Stimulated activated CD8-positive, alpha-beta memory T cell treated with anti-CD3 and anti-CD28 coated beads, Interleukin-15, amount 100 ng/mL, for 48 hours (primary cell): ENCODE results near the gene SOX12.
A peak's percentile ranks its signal among the peaks of the same experiment; 100 is the strongest.
"Not testable (repeated sequence)": the region's sequence is repeated elsewhere in the genome, so short reads cannot be mapped to it uniquely, and the experiment has no call there.

Experiments
- DNase-seq, 2 donors: peaks; one replicate each; pipeline ENCODE4 v3.0.0-alpha.2; 2020; ENCODE audit warnings: low read depth in 2 of 2

Gene SOX12

DNA sequence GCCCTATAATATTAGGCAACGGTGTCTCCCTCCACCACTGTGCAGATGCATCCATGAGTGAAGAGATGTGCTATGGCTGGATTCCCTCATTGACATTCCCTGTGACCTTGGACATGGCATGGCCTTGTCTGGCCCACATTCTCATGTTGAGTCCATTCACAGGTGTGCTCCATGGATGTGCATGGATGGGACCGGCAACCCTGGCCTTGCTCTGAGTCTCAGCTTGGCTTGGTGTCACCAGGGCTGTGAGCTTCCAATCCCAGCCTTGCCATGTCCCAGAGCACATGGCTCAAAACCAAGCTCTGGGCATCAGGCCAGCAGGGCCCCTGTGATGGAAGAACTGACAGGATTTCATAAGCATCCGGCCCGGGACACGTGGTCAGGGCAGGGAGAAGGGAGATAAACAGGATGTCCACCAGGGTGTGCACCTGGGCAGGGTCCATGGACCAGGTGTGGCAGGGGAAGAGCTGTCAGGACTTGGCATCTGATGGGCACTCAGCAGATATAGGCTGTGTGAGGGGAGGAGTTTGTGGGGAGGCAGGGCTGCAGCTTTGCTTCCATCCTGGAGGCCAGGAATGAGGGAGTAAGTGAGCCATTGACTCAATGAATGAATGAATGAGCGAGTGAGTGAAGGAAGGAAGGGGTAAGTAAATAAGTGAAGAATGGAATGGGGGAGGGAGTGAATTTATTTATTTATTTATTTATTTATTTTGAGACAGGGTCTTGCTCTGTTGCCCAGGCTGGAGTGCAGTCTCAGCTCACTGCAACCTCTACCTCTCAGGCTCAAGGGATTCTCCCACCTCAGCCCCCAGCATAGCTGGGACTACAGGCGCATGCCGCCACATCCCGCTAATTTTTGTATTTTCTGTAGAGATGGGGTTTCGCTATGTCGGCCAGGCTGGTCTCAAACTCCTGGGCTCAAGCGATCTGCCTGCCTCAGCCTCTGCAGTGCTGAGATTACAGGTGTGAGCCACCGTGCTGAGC, 37.2 kb downstream of the SOX12 start:
- DNase-seq: peak in 1 of 2 donors; percentile 38

DNA sequence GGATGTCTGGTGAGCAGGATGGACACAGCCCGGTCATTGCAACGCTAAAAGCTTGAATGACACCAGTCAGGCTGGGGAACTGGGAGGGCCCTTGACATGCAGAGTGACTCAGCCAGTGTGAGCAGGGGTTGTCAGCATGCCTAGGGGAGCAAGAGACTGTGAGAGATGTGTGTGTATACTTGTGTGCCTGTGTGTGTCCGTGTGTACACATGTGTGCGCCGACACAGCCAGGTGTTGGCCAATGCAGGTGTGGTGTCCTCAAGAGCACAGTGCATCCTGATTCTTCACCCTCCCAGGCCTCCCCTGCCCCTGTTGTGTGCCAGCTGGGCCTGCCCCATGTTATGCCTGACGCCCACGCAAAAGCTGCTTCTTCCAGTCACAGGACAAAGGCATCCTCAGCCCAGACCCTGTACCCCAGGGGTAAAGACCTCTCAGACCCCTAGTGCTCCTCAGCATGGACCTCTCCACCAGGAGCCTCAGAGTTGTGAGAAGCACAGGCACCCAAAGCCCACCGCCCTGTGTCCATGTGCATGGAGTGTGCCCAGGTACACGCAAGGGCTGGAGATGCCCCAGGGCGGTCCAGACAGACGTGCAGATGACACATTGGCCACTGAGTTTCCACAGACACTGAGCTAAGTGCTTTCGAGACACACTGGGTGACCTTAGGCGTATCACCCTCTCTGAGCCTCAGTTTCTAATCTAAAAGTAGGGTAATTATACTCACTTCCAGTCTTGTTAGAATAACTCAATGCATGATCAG, 38.1 kb downstream of the SOX12 start:
- no peak for DNase-seq

DNA sequence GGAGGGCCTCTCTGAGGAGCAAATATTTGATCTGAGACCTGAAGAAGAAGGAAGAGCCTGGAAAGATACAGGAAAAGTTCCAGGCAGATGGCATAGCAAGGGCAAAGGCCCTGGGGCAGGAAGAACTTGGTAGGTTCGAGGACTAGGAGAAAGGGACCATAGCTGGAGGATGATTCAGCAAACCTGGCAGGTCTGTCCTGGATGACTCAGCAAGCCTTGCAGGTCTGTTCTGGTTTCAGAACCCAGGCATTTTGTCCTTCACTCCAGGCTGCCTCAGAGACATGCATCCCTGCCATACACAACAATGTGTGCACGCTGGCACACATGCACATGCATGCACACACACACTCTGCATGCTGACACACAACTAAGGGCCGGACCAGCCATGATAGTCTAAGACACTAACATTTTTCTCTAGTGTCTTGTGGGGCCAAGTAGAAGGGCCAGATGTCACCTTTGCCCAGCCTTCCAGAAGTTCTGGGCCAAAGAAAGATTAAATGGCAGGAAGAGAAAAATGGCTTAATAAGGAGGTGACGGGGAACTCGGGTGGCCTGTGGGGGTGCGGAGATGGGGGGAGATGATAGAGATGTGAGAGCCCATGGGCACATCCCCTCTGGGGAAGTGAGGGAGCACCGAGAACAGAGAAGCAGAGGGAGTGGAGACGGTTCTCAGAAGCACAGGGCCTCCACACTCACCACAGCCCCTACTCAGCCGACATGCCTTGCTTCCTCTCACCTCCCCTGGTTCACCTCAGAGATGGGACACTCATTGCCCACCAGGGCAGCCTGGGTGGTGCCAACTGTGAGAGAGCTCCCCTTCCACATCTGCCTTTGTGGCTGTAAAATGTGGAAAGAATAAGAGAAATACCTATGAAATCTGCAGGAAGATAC, 39.8 kb downstream of the SOX12 start:
- DNase-seq: no peak

DNA sequence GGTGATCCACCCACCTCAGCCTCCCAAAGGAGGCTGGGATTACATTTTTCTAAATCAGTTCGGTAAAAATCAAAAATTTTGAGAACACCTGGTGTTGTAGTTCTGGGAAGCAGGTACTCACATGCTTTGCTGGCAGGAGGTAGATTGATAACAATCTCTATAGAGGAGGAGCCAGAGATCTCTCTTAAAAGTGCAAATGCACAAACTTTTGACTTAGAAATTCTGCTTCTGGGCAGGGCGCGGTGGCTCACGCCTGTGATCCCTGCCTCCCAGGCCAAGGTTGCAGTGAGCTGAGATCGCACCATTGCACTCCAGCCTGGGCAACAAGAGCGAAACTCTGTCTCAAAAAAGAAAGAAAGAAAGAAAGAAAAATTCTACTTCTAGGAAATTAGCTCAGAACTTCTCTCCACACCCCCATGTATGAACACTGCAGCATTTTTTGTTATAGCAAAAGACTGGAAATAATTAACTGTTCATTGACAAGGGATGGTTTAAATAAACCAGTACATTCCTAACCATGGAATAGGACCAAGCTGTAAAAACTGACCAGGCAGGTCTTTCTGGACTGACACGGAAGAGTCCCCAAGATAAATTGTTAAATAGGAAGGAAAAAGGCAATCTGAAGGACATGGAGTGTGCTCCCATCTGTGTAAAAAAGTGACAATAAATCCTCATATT, 40.8 kb downstream of the SOX12 start:
- no peak for DNase-seq

DNA sequence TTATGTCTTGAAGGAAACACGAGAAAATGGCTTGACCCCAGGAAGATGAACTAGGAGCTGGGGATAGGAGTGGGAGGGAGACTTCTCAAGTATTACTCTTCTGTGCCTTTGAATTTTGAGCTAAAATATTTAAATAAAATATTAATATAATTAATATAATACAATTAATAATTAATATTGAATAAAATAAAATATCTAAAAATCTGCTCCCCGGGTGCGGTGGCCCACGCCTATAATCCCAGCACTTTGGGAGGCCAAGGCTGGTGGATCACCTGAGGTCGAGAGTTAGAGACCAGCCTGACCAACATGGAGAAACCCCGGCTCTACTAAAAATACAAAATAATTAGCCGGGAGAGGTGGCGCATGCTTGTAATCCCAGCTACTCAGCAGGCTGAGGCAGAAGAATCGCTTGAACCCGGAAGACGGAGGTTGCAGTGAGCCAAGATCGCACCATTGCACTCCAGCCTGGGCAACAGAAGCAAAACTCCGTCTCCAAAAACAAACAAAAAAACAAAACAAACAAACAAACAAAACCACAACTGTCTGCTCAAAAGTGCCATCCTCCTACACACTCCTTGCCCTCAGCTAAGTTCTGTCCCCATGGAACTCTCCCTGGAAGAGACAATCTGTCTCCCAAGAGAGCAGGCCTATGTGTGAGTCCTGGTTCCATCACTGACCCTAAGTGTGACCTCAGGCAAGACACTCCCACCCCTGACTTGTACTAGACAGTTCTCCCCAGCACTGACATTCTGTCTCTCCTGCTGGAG, 41.5 kb downstream of the SOX12 start:
- DNase-seq: no peak

DNA sequence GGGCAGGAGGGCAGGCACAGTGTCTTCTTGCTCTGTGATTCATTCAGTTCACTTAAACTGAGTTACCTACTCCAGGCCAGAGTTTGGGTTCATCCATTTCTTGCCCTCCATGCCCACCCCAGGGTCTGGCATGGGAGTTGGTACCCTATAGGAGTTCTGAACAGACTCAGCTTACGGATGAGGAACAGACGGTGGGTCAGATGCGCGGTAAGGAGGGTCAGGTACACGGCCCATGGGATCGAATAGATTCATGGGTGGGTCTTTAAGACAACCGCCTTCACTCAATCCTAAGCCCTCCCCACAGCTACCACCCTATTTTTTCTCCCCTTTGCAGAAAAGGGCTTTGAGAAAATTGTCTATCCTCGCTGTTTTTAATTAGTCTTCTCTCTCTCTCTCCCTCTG, 42.1 kb downstream of the SOX12 start:
- DNase-seq: no peak

DNA sequence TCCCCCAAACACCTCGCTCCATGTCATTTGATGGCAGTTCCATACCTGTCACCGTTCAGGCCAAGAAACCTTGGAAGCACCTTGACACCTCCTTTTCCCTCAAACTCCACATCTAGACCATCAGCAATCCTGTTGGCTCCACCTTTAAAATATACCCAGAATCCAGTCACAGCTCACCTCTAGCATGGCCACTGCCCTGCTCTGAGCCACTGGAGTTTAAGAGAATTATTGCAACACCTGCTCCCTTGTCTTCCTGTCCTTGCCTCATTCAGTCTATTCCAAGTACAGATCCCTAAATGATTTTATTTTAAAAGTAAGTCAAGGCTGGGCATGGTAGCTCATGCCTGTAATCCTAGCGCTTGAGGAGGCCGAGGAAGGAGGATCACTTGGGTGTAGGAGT, 43.6 kb downstream of the SOX12 start:
- DNase-seq: no peak

DNA sequence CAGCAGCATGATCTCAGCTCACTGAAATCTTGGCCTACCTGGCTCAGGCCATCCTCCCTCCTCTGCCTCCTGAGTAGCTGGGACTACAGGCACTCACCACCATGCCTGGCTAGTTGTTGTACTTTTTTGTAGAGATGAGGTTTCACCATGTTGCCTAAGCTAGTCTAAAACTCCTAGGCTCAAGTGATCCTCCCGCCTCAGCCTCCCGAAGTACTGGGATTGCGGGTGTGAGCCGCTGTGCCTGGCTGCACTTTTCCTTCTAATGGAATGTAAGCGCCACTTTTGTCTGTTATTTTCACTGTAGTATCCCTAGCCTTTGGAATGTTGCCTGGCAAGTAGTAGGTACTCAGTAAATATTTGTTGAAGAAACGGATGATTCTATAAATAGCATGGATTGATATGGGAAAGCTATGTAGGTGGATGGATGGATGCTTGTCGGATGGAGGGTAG, 44.8 kb downstream of the SOX12 start:
- DNase-seq: no peak

DNA sequence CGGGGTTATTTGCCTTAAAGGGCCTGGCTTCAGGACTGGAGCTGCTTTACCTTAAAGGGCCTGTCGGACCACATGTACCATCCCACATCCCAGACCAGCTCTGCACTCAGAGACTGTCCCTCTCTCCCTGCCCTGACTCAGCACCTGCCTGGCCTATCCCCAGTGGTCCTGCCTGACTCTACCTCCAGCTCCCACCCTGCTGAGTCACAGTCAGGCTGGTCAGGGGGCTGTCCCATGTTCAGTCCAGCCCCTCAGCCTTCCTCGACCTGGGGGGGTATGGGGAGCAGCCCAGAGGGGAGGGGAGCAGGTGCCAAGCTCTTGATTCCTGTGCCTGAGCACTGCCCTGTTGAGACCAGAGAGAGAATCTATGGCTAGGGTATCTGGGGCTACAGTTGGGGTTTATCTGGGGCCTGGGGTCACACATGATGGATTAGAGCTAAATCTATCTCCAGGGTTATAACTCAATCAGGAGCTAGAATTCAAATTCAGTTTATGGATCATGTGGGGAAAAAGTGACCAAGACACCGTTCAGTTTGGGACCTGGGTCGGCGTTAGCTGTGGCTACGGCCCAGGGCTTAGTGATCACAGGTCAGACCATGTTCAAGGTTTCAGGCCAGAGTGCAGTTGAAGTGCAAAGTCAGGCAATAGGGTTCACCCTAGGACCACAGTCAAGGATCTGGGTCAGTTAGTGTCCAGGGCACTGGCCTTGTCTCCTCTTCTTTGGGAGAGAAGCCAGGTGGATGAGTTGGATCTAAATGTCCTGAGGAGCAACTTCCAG, 45.8 kb downstream of the SOX12 start:
- no peak for DNase-seq

DNA sequence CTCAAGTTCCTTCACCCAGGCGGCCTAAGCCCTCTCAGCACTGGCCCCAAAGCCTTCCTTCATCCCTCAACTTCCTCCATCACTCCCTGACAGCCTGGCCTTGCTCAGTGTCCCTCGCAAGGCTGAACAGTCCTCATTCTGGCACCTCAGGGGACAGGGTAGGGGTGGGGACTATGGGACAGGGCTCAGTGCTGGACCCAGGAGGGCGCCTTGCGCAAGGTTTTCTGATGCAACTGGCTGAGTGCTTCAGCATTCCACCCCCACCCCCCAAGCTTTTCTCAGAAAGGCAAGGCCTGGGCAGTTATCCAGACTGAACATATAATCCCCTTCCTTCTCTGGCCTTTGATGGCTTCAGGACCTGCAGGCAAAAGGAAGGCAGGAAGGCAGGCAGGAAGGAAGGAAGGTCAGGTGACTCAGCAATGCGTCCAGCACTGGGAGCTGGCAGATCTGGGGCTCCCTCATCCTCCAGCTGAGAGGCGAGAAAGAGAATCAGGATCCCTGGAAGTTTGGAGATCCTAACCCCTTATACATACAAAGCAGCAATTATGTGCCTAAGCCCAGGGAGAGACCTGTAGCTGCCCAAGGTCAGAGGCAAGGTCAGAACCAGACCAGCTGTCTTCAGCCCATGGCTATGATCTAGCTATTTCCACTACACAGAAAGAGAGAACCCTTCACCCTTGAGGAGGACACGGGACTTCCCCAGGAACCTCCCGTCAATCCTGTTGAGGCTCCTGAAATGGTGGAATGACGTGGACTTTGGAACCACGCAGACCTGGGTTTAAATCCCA, 46.6 kb downstream of the SOX12 start:
- DNase-seq: no peak

DNA sequence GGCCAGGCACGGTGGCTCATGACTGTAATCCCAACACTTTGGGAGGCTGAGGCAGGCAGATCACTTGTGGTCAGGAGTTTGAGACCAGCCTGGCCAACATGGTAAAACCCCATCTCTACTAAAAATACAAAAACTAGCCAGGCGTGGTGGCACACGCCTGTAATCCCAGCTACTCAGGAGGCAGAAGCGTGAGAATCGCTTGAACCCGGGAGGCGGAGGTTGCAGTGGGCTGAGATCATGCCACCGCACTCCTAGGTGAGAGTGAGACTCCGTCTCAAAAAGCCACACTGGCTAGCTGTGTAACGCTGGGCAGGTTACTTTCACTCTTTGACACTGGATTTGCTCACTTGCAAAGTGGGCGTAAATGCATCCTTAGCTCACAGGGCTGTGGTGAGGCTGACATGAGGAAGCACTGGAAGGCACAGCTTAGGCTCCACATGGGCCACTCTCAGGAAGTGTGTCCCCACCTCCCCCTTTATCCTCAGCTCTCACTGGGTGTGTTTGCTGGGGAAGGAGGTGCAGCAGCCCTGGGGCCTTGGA, 47.3 kb downstream of the SOX12 start:
- not testable (repeated sequence) for DNase-seq

DNA sequence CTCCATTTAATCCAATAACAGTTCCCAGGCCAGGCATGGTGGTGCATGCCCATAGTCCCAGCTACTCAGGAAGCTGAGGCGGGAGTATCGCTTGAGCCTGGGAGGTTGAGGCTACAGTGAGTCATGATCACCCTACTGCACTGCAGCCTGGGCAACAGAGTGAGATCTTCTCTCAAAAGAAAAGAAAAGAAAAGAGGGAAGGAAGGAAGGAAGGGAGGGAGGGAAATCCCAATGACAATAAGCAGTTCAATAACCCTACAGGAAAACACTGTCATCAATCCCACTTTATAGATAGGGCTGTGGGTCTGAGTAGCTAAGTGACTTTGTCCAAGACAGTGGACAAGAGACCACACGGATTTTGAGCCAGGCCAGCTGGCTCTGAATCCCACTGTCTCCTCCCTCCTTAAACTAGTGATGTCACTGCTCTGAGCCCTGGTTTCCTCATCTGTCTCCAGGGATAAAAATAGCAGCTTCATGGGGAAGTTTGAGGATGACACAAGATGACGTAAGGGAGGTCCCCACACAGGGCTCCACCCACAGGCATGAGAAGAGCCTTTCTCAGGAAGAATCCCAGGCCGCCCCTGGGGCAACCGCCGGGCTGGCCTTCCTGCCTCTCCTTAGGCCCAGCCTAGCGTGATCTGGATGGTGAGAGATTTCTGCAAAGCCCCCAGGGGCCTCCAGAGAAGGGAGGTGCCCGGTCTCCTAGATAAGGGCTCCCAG, 48.0 kb downstream of the SOX12 start:
- no peak for DNase-seq

DNA sequence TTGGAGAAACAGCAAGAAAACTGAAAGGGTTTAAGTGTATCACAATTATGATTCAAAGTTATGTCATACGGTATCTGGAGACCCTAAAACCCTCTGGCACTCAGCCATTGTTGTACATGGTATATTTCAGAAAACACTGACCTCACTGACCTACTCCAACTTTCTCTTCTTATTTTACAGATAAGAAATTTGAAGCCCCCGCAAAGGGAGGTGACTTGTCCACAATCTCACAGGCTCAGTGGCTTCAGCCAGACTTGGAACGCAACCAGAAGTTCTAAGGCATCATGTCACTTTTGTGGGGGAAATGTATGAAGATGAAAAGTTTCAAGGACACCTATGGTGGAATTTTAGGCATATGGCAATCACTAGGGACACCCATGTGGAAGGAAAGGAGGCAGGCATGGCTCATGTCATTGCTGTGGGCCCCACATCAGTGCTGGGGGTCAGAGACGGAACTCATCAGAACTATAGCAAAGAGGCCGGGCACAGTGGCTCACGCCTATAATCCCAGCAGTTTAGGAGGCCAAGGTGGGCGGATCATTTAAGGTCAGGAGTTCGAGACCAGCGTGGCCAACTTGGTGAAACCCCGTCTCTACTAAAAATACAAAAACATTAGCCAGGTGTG, 50.0 kb downstream of the SOX12 start:
- no peak for DNase-seq

DNA sequence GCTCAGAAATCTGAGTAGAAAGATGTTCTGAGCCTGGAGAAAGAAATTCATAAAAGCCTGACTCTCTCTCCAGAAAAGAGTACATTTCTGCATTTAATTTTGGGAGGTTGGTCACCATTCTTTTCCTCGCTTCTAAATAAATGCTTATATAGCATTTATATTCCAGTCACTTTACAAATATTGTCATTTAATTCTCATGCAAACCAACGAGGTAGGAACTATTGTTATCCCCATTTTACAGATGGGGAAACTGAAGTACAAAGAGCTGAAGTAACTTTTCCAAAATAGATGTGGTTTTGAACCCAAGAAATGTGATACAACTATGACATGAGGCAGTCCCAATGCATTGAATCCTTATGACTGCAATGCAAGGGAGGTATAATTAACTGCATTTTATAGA, 50.7 kb downstream of the SOX12 start:
- DNase-seq: no peak

DNA sequence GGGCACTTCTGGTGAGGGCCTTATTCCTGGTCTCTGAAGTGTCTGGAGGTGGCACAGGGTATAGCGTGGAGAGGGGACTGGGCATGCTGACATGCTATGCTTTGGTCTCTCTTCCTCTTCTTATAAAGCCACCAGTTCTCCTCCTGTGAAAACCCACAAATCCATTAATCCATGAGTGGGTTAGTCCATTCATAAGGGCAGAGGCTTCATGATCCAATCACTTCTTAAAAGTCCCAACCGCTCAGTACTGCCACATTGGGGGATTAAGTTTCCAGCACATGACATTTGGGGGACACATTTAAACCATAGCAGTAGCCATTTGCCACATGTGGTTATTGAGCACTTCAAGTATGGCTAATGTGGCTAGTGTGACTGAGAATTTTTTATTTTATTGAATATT, 51.4 kb downstream of the SOX12 start:
- no peak for DNase-seq

DNA sequence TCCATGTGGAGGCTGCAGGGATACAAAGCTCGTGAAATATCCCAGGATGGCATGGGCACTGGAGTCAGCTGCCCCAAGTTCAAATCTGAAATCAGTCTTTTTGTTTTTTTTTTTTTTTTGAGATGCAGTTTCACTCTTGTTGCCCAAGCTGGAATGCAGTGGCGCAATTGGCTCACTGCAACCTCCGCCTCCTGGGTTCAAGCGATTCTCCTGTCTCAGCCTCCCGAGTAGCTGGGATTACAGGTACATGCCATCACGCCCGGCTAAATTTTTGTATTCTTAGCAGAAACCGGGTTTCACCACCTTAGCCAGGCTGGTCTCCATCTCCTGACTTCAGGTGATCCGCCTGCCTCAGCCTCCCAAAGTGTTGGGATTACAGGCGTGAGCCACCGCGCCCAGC, 52.2 kb downstream of the SOX12 start:
- not testable (repeated sequence) for DNase-seq

DNA sequence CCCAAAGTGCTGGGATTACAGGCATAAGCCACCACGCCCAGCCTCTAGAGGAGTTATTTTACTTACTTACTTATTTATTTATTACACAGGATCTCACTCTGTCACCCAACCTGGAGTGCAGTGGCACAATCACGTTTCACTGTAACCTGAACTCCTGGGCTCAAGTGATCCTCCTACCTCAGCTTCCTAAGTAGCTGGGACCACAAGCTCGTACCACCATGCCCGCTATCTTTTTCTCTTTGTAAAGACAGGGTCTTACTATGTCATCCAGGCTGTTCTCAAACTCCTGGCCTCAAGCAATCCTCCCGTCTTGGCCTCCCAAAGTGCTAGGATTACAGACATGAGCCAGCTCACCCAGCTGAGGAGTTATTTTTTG, 53.6 kb downstream of the SOX12 start:
- no peak for DNase-seq
